ENCODE results near the gene GTF2H2. TPM values are rescaled to one million over a fixed set of nuclear protein-coding genes. Genes with fewer than 3 reads are reported as not detected.
"Not testable (repeated sequence)": the region's sequence is repeated elsewhere in the genome, so short reads cannot be mapped to it uniquely, and the experiment has no call there.

Gene GTF2H2
- total RNA-seq, 1 experiment from 2014 or later, result 39.7 TPM

- H3K9me3 ChIP-seq (ENCODE audit: control insufficient read depth, insufficient read depth, low read depth, low read length), result no peaks in the 10 kb centered on the region
- ATAC-seq (no peak), DNase-seq (ENCODE audit: low read depth, low spot score) (no peak)
- no peaks in the 10 kb centered on the region for H3K27me3 ChIP-seq (ENCODE audit: control insufficient read depth, insufficient read depth, low read length)
- in situ Hi-C loops (cut with HindIII; ENCODE audit: low pct_unique_long_range_greater_than_20kb, low sequenced_read_pairs) (no loop called here), intact Hi-C loops (cut with micrococcal nuclease; ENCODE audit: unreplicated experiment) (no loop called here)
- no TSS peak for BruUV-seq (replicated peaks)
- H3K4me3 ChIP-seq (ENCODE audit: low read depth in 2 of 2, low read length in 2 of 2), result no peak overlapping the region
- TF ChIP-seq, protein P1, sequence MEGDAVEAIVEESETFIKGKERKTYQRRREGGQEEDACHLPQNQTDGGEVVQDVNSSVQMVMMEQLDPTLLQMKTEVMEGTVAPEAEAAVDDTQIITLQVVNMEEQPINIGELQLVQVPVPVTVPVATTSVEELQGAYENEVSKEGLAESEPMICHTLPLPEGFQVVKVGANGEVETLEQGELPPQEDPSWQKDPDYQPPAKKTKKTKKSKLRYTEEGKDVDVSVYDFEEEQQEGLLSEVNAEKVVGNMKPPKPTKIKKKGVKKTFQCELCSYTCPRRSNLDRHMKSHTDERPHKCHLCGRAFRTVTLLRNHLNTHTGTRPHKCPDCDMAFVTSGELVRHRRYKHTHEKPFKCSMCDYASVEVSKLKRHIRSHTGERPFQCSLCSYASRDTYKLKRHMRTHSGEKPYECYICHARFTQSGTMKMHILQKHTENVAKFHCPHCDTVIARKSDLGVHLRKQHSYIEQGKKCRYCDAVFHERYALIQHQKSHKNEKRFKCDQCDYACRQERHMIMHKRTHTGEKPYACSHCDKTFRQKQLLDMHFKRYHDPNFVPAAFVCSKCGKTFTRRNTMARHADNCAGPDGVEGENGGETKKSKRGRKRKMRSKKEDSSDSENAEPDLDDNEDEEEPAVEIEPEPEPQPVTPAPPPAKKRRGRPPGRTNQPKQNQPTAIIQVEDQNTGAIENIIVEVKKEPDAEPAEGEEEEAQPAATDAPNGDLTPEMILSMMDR (IDR thresholded peaks at IDR 0.05), result no peak
- TF ChIP-seq, protein P2, sequence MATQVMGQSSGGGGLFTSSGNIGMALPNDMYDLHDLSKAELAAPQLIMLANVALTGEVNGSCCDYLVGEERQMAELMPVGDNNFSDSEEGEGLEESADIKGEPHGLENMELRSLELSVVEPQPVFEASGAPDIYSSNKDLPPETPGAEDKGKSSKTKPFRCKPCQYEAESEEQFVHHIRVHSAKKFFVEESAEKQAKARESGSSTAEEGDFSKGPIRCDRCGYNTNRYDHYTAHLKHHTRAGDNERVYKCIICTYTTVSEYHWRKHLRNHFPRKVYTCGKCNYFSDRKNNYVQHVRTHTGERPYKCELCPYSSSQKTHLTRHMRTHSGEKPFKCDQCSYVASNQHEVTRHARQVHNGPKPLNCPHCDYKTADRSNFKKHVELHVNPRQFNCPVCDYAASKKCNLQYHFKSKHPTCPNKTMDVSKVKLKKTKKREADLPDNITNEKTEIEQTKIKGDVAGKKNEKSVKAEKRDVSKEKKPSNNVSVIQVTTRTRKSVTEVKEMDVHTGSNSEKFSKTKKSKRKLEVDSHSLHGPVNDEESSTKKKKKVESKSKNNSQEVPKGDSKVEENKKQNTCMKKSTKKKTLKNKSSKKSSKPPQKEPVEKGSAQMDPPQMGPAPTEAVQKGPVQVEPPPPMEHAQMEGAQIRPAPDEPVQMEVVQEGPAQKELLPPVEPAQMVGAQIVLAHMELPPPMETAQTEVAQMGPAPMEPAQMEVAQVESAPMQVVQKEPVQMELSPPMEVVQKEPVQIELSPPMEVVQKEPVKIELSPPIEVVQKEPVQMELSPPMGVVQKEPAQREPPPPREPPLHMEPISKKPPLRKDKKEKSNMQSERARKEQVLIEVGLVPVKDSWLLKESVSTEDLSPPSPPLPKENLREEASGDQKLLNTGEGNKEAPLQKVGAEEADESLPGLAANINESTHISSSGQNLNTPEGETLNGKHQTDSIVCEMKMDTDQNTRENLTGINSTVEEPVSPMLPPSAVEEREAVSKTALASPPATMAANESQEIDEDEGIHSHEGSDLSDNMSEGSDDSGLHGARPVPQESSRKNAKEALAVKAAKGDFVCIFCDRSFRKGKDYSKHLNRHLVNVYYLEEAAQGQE (IDR thresholded peaks at IDR 0.05; ENCODE audit: insufficient read depth in 1 of 2, low read depth in 2 of 2, low read length in 1 of 2), result no peak
- TF ChIP-seq POLR2AphosphoS5 (IDR thresholded peaks at IDR 0.05; ENCODE audit: low read depth, low read length) (no peak), TCF7L2 (IDR thresholded peaks at IDR 0.05; ENCODE audit: low read depth, low read length) (no peak), SIN3A (IDR thresholded peaks at IDR 0.05; ENCODE audit: borderline replicate concordance, insufficient read depth, low read depth, low read length) (no peak)
- POLR2A ChIA-PET, result no interaction called here
- no peaks in the 10 kb centered on the region for H3K4me1 ChIP-seq (ENCODE audit: control insufficient read depth, insufficient read depth, low read length)
- CTCF ChIA-PET, result no interaction called here
- H3K36me3 ChIP-seq (ENCODE audit: control insufficient read depth, insufficient read depth, low read length), result no peaks in the 10 kb centered on the region
- H3K27ac ChIP-seq (ENCODE audit: low read length), result no peak overlapping the region
Observed at GRCh38 chr5:71011194-71011792, 56.2 kb downstream of the GTF2H2 start.

DNA sequence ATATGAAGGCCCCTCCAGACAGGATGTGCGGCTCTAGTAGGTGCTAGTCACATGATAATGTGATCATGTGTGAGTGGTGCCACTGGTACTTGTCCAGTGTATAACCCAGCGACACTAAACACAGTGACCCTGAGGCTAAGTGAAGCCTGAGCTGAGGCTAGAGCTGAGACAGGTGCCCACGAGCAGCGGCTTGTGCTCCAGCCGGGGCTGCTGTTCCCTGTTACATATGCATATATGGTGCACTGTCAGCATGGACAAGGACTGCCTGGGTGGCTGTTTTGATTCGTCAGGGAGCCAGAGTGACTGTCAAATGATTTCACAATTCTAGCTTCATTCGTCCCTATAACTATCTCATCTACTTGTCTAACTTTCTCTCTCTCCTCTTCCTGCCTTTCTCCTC, 60.5 kb downstream of the GTF2H2 start:
- H3K4me3 ChIP-seq (ENCODE audit: low read depth in 2 of 2, low read length in 2 of 2); in situ Hi-C loops (cut with HindIII; ENCODE audit: low pct_unique_long_range_greater_than_20kb, low sequenced_read_pairs); H3K27me3 ChIP-seq (ENCODE audit: control insufficient read depth, insufficient read depth, low read length); POLR2A ChIA-PET; CTCF ChIA-PET; H3K9me3 ChIP-seq (ENCODE audit: control insufficient read depth, insufficient read depth, low read depth, low read length); DNase-seq (ENCODE audit: low read depth, low spot score); intact Hi-C loops (cut with micrococcal nuclease; ENCODE audit: unreplicated experiment); H3K27ac ChIP-seq (ENCODE audit: low read length); H3K36me3 ChIP-seq (ENCODE audit: control insufficient read depth, insufficient read depth, low read length); H3K4me1 ChIP-seq (ENCODE audit: control insufficient read depth, insufficient read depth, low read length); BruUV-seq (replicated peaks): not testable (repeated sequence)
- ATAC-seq, result peak; percentile 51; the same call in 1 of the 2 replicates

Other genes with a start within 250 kb of the GTF2H2 start
- 5.1 TPM for gene SERF1A, start 167.0 kb downstream of the GTF2H2 start, total RNA-seq (2021; ENCODE audit: unreplicated experiment)
- 44.3 TPM for gene SMN1, start 142.6 kb downstream of the GTF2H2 start, total RNA-seq (2021; ENCODE audit: unreplicated experiment)
- gene NAIP, start 42.3 kb downstream of the GTF2H2 start, total RNA-seq (2021; ENCODE audit: unreplicated experiment), result 8.0 TPM